Neural progenitor cell (in vitro differentiated cells): ENCODE data around the gene H6PD.
A peak's percentile ranks its signal among the peaks of the same experiment; 100 is the strongest.

Experiments
- EZH2 ChIP-seq: fragments of 200-600 bp; sonication (generic); IDR thresholded peaks from 2 replicates; pipeline ENCODE4 v1.6.1; 2017; ENCODE audit warnings: antibody characterized with exemption, mild to moderate bottlenecking, moderate library complexity
- TF ChIP-seq, protein P1 (sequence below): fragments of 200-600 bp; sonication (generic); IDR thresholded peaks from 2 replicates; pipeline ENCODE4 v1.5.1; 2017; ENCODE audit warnings: antibody characterized with exemption, mild to moderate bottlenecking

DNA sequence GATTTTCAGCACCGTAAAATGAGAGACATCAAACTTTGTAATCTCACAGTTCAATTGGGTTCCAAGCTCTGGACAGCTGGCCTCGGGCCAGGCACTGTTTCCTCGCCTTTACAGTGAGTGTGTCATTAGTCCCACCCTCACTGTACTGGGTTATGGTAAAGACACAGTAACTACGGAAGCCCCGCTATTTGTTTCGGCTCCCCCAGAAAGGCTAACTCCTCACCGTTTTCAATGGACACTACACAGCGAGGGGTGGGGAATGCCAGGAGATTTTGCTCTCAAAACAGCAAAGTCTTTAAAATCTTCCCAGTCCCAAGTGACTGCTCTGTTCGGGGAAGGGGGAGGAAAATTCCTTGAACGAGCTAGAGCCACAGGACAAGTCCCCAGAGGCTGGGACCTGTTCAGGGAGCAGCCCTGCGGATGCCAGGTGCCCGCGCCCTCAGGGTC is 57.4 kb downstream of the H6PD start:
- peak; percentile 26 for TF ChIP-seq EZH2
- TF ChIP-seq, protein P1, sequence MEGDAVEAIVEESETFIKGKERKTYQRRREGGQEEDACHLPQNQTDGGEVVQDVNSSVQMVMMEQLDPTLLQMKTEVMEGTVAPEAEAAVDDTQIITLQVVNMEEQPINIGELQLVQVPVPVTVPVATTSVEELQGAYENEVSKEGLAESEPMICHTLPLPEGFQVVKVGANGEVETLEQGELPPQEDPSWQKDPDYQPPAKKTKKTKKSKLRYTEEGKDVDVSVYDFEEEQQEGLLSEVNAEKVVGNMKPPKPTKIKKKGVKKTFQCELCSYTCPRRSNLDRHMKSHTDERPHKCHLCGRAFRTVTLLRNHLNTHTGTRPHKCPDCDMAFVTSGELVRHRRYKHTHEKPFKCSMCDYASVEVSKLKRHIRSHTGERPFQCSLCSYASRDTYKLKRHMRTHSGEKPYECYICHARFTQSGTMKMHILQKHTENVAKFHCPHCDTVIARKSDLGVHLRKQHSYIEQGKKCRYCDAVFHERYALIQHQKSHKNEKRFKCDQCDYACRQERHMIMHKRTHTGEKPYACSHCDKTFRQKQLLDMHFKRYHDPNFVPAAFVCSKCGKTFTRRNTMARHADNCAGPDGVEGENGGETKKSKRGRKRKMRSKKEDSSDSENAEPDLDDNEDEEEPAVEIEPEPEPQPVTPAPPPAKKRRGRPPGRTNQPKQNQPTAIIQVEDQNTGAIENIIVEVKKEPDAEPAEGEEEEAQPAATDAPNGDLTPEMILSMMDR: no peak
